Keratinocyte (primary cell): ENCODE results near the gene ARL4D. TPM values are rescaled to one million over a fixed set of nuclear protein-coding genes. Genes with fewer than 3 reads are reported as not detected.

Experiments used
- DNase-seq: peaks from one replicate; pipeline ENCODE4 v3.0.0-alpha.2; 2011; ENCODE audit warnings: low read depth, missing footprints, low spot score
- FAIRE-seq: peaks from 2 replicates; lab custom pipeline; 2011; peaks lifted over from hg19 to GRCh38; lab: Jason Lieb, UNC
- H2AFZ ChIP-seq: 2 replicates; pipeline ENCODE4 v1.6.0; 2012; ENCODE audit warnings: low read length, control low read depth, inconsistent platforms; ENCODE audit not compliant: control insufficient read depth
- H3K27ac ChIP-seq: 2 replicates; pipeline ENCODE4 v1.5.1; 2011; ENCODE audit warnings: low read length; ENCODE audit not compliant: control insufficient read depth, insufficient read depth
- H3K27me3 ChIP-seq: 3 replicates; pipeline ENCODE4 v1.6.0; 2011; ENCODE audit warnings: low read length; ENCODE audit not compliant: control insufficient read depth, insufficient read depth; ENCODE audit errors: extremely low read depth
- H3K36me3 ChIP-seq, 2 experiments: 2 replicates in 1 of 2; 3 replicates in 1 of 2; pipeline ENCODE4 v1.5.1; 2011; ENCODE audit warnings: low read length in 2 of 2, mild to moderate bottlenecking in 1 of 2; ENCODE audit not compliant: control insufficient read depth in 2 of 2, insufficient read depth in 2 of 2; ENCODE audit errors: extremely low read depth in 1 of 2
- H3K4me1 ChIP-seq: 3 replicates; pipeline ENCODE4 v1.5.1; 2011; ENCODE audit warnings: low read length; ENCODE audit not compliant: control insufficient read depth, insufficient read depth; ENCODE audit errors: extremely low read depth
- H3K4me2 ChIP-seq: 3 replicates; pipeline ENCODE4 v1.6.0; 2011; ENCODE audit warnings: low read depth, low read length; ENCODE audit not compliant: control insufficient read depth, insufficient read depth; ENCODE audit errors: extremely low read depth
- H3K4me3 ChIP-seq, 3 experiments: fragments of 200-600 bp in 1 of 3; sonication (generic) in 1 of 3; 2 replicates in 2 of 3; 3 replicates in 1 of 3; pipeline ENCODE4 v1.5.1; 2011 to 2016; ENCODE audit warnings: low read length in 3 of 3, mild to moderate bottlenecking in 3 of 3, control low read depth in 2 of 3, inconsistent platforms in 1 of 3, low read depth in 1 of 3, mixed read lengths in 1 of 3, mixed run types in 1 of 3, moderate library complexity in 1 of 3; ENCODE audit not compliant: control insufficient read depth in 2 of 3, insufficient read depth in 2 of 3; ENCODE audit errors: extremely low read depth in 1 of 3
- H3K79me2 ChIP-seq: 2 replicates; pipeline ENCODE4 v1.6.0; 2012; ENCODE audit warnings: low read length; ENCODE audit not compliant: control insufficient read depth, insufficient read depth
- H3K9ac ChIP-seq: 3 replicates; pipeline ENCODE4 v1.6.0; 2011; ENCODE audit warnings: low read length; ENCODE audit not compliant: control insufficient read depth, insufficient read depth; ENCODE audit errors: extremely low read depth
- H3K9me1 ChIP-seq: 3 replicates; pipeline ENCODE4 v1.6.0; 2011; ENCODE audit warnings: low read length; ENCODE audit not compliant: control insufficient read depth, insufficient read depth; ENCODE audit errors: extremely low read depth
- H3K9me3 ChIP-seq: 2 replicates; pipeline ENCODE4 v1.5.1; 2012; ENCODE audit warnings: low read depth, low read length; ENCODE audit not compliant: control insufficient read depth
- H4K20me1 ChIP-seq: 3 replicates; pipeline ENCODE4 v1.6.0; 2011; ENCODE audit warnings: low read length; ENCODE audit not compliant: control insufficient read depth, insufficient read depth; ENCODE audit errors: extremely low read depth
- EZH2 ChIP-seq: IDR thresholded peaks from one replicate; pipeline ENCODE4 v1.6.1; 2012; ENCODE audit warnings: inconsistent platforms, mild to moderate bottlenecking, low read length, moderate library complexity
- dilution Hi-C: fragments of 300-500 bp; cut with MboI; formaldehyde crosslinking; loops from one replicate; pipeline ENCODE4 v1.7.0; 2020; ENCODE audit warnings: low sequenced_read_pairs; ENCODE audit not compliant: extremely low pct_ligation_motif_present
- polyA plus RNA-seq, 5 experiments: library from polyadenylated mRNA; depleted of rRNA in 3 of 5; stranded (reverse) in 3 of 5; stranded (forward) in 1 of 5; unstranded in 1 of 5; fragments of >200 nt; gene quantifications; 1 replicate in 1 of 5; 2 replicates in 3 of 5; 3 replicates in 1 of 5; pipeline versions ENCODE4 v1.2.1 to v1.2.3, GENCODE V29; 2011 to 2012; ENCODE audit warnings: missing spikeins in 2 of 5, low read depth in 1 of 5, low replicate concordance in 1 of 5
- TF ChIP-seq, protein P1 (sequence below), 3 experiments: IDR thresholded peaks in 1 of 3; conservative IDR thresholded peaks in 1 of 3; optimal IDR thresholded peaks in 1 of 3; 2 replicates in 2 of 3; 3 replicates in 1 of 3; pipeline versions ENCODE3 to v1.5.1; 2011; ENCODE audit warnings: low read length in 3 of 3, mild to moderate bottlenecking in 3 of 3, moderate library complexity in 2 of 3, control low read depth in 1 of 3, inconsistent platforms in 1 of 3; ENCODE audit not compliant: insufficient read depth in 2 of 3; ENCODE audit errors: extremely low read depth in 1 of 3

ARL4D gene
- polyA plus RNA-seq, 1 donor (not counting 4 experiments of a cell fraction or from before 2014, with no cell fraction given): 36.5 TPM

DNA sequence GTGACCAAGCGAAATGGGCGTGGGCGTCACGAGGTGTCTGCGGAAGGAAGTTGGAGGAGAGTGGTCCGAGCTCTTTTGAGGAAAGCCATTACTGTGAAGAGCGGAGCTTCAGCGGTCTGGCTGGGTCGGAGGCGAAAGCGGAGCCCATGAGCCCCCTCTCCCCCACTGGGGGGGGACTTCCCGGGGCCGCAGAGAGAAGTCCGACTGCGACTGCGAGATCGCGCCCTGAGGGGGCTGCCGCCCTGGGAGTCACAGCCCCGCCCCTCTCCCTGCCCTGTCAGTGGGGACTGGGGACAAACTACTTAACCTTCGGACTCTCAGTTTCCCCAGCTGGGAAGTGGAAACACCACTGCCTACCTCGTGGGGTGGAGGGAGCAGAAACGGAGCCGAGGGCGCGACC, 20.0 kb upstream of the ARL4D start:
- Histone ChIP-seq H3K9me3 (peaks cover 8% of the 10 kb centered on the region), H3K36me3 (no peaks in the 10 kb centered on the region), H3K4me3 (no peak overlapping the region), H3K79me2 (no peaks in the 10 kb centered on the region), H3K27me3 (no peaks in the 10 kb centered on the region), H3K9me1 (no peaks in the 10 kb centered on the region), H3K4me1 (no peaks in the 10 kb centered on the region), H4K20me1 (no peaks in the 10 kb centered on the region), H3K9ac (no peak overlapping the region), H3K4me2 (no peak overlapping the region), H3K27ac (no peak overlapping the region), H2AFZ (no peak overlapping the region)
- FAIRE-seq (no peak), DNase-seq (no peak)
- dilution Hi-C loops: no loop called here
- no peak for TF ChIP-seq EZH2
- TF ChIP-seq, protein P1, sequence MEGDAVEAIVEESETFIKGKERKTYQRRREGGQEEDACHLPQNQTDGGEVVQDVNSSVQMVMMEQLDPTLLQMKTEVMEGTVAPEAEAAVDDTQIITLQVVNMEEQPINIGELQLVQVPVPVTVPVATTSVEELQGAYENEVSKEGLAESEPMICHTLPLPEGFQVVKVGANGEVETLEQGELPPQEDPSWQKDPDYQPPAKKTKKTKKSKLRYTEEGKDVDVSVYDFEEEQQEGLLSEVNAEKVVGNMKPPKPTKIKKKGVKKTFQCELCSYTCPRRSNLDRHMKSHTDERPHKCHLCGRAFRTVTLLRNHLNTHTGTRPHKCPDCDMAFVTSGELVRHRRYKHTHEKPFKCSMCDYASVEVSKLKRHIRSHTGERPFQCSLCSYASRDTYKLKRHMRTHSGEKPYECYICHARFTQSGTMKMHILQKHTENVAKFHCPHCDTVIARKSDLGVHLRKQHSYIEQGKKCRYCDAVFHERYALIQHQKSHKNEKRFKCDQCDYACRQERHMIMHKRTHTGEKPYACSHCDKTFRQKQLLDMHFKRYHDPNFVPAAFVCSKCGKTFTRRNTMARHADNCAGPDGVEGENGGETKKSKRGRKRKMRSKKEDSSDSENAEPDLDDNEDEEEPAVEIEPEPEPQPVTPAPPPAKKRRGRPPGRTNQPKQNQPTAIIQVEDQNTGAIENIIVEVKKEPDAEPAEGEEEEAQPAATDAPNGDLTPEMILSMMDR (optimal IDR thresholded peaks at IDR 0.05 in 1 of 3, IDR thresholded peaks at IDR 0.05 in 1 of 3, conservative IDR thresholded peaks at IDR 0.05 in 1 of 3; ENCODE audit: extremely low read depth in 1 of 3, insufficient read depth in 2 of 3, low read length in 3 of 3): no peak

DNA sequence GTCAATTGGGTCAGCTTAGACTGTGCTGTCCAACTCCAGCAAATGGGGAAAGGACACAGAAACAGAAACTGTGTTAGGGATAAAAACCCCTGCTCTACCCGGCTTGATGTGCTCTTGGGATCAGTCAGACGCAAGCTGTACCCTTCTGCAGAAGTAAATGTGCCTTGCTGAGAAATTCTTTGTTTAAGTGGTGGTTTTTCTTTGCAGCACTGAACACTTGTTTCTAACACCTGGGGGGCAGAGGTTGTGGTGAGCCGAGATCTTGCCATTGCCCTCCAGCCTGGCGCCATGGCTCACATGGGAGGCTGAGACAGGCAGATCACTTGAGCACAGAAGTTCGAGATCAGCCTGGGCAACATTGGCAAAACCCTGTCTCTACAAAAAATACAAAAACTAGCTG, 18.5 kb upstream of the ARL4D start:
- no peak for TF ChIP-seq EZH2
- TF ChIP-seq, protein P1 (optimal IDR thresholded peaks at IDR 0.05 in 1 of 3, IDR thresholded peaks at IDR 0.05 in 1 of 3, conservative IDR thresholded peaks at IDR 0.05 in 1 of 3; ENCODE audit: extremely low read depth in 1 of 3, insufficient read depth in 2 of 3, low read length in 3 of 3): no peak
- DNase-seq: no peak
- Histone ChIP-seq H2AFZ (no peak overlapping the region), H3K4me2 (no peak overlapping the region), H3K27ac (no peak overlapping the region), H4K20me1 (no peaks in the 10 kb centered on the region), H3K9me1 (no peaks in the 10 kb centered on the region), H3K79me2 (no peaks in the 10 kb centered on the region), H3K36me3 (no peaks in the 10 kb centered on the region), H3K4me1 (peaks cover 7% of the 10 kb centered on the region), H3K4me3 (no peak overlapping the region), H3K9ac (no peak overlapping the region), H3K9me3 (peaks cover 8% of the 10 kb centered on the region), H3K27me3 (no peaks in the 10 kb centered on the region)
- dilution Hi-C loops: no loop called here
- FAIRE-seq: no peak
